ENCODE data around the gene CLEC2D.

Gene CLEC2D

GRCh38 chr12:9729082-9729481 is 59.6 kb downstream of the CLEC2D start:
- TF ChIP-seq CTCF (IDR thresholded peaks at IDR 0.05; ENCODE audit: borderline replicate concordance, control extremely low read depth, extremely low read depth, insufficient read depth, missing control alignments): no peak
- in situ Hi-C loops (cut with MboI; ENCODE audit: low sequenced_read_pairs, unreplicated experiment): no loop called here
- no peak for DNase-seq (ENCODE audit: low spot score)

GRCh38 chr12:9730011-9730410 is 60.5 kb downstream of the CLEC2D start:
- in situ Hi-C loops (cut with MboI; ENCODE audit: low sequenced_read_pairs, unreplicated experiment): loop anchor here (5.0 kb wide), 1 partner anchor 58 kb away; no protein-coding TSS in a partner anchor
- no peak for DNase-seq (ENCODE audit: low spot score)
- TF ChIP-seq CTCF (IDR thresholded peaks at IDR 0.05; ENCODE audit: borderline replicate concordance, control extremely low read depth, extremely low read depth, insufficient read depth, missing control alignments): no peak

GRCh38 chr12:9730591-9730990 is 61.1 kb downstream of the CLEC2D start:
- in situ Hi-C loops (cut with MboI; ENCODE audit: low sequenced_read_pairs, unreplicated experiment): loop anchor here (5.0 kb wide), 1 partner anchor 58 kb away; no protein-coding TSS in a partner anchor
- TF ChIP-seq CTCF (IDR thresholded peaks at IDR 0.05; ENCODE audit: borderline replicate concordance, control extremely low read depth, extremely low read depth, insufficient read depth, missing control alignments): no peak

GRCh38 chr12:9731393-9731792 is 61.9 kb downstream of the CLEC2D start:
- DNase-seq (ENCODE audit: low spot score): no peak
- in situ Hi-C loops (cut with MboI; ENCODE audit: low sequenced_read_pairs, unreplicated experiment): loop anchor here (5.0 kb wide), 1 partner anchor 59 kb away; no protein-coding TSS in a partner anchor
- no peak for TF ChIP-seq CTCF (IDR thresholded peaks at IDR 0.05; ENCODE audit: borderline replicate concordance, control extremely low read depth, extremely low read depth, insufficient read depth, missing control alignments)

More at GRCh38 chr12:9730591-9730990, 61.1 kb downstream of the CLEC2D start:
- no peak for DNase-seq (ENCODE audit: low spot score)

- no peak for TF ChIP-seq CTCF (IDR thresholded peaks at IDR 0.05; ENCODE audit: borderline replicate concordance, control extremely low read depth, extremely low read depth, insufficient read depth, missing control alignments)
- in situ Hi-C loops (cut with MboI; ENCODE audit: low sequenced_read_pairs, unreplicated experiment): loop anchor here (5.0 kb wide), 1 partner anchor 59 kb away; no protein-coding TSS in a partner anchor
- DNase-seq (ENCODE audit: low spot score): no peak
Measured at GRCh38 chr12:9731797-9732196, 62.3 kb downstream of the CLEC2D start.

- no peak for TF ChIP-seq CTCF (IDR thresholded peaks at IDR 0.05; ENCODE audit: borderline replicate concordance, control extremely low read depth, extremely low read depth, insufficient read depth, missing control alignments)
- in situ Hi-C loops (cut with MboI; ENCODE audit: low sequenced_read_pairs, unreplicated experiment): loop anchor here (5.0 kb wide), 1 partner anchor 61 kb away; no protein-coding TSS in a partner anchor
- peak; percentile 54 for DNase-seq (ENCODE audit: low spot score)
Measured at GRCh38 chr12:9732921-9733461, 63.5 kb downstream of the CLEC2D start, which contains the start of gene CLECL1. Gene CLECL1, minus strand, starts transcription at chr12:9733097.

Data from GM13976 (cell line).